NK-92 (cell line): ENCODE measurements around the gene CARS2.
"Not testable (repeated sequence)": the region's sequence is repeated elsewhere in the genome, so short reads cannot be mapped to it uniquely, and the experiment has no call there.

Experiments used
- DNase-seq: peaks from one replicate; lab custom pipeline; 2025; ENCODE audit not compliant: unreplicated experiment; lab: John Stamatoyannopoulos, UW

CARS2 gene

GRCh38 chr13:110683921-110684320 lies 22.0 kb downstream of the CARS2 start:
- no peak for DNase-seq

- no peak for DNase-seq
These were observed 22.6 kb downstream of the CARS2 start for GRCh38 chr13:110683203-110683883.

DNA sequence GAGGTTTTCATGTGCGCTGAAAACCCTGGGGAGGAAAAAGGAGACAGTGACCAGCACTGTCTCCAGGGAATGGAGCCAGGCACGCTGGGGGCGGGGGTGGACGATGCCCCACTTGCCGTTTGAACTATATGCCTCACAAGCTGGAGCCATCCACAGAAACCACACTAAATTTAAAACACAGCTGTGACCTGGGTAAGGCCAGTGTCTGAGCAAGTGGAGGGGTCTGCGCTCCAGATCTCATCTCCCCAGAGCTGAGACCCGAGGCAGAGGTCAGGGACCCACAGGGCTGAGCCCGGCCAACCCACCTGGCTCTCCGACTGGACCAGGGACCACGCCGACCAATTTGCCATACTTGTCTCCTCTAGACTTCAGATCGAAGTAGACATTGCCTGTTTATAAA lies 23.2 kb downstream of the CARS2 start:
- no peak for DNase-seq

- DNase-seq, result no peak
These were observed 23.9 kb downstream of the CARS2 start for GRCh38 chr13:110681868-110682550.

GRCh38 chr13:110680852-110681251 lies 25.1 kb downstream of the CARS2 start:
- no peak for DNase-seq

DNA sequence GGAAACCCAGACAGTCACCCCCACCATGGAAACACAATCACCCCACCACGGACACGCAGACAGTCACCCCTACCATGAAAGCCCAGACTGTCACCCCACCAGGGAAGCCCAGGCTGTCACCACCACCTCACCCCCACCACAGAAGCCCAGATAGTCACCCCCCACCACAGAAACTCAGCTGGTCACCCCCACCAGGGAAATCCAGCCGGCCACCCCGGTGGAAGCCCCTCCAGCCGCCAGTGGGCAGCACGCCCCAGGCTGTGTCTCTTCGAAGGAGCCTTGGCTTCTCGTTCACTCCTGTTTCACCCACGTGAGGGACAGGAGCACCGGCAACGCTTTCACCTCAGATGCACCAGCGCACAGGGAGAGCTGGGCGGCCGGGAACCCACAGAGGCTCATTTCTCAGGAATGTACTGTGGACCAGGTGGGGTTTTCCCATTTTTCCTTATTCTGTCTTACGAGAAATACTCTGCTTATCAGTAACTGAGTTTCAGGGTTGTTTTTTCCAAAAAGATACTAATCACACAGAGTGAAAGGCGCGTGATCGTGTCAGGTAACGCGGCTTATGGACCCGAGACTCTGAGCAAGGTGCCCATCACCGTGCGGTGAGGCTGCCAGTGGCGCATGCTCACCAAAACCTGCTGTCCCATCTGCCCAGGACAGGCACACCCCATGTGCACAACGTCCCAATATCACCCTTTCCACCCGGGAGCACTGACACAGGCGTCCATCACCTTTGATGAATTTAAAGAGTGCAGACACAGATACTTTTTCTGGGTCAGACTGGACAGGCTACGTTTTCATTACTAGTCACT lies 28.0 kb downstream of the CARS2 start:
- DNase-seq, result no peak

DNA sequence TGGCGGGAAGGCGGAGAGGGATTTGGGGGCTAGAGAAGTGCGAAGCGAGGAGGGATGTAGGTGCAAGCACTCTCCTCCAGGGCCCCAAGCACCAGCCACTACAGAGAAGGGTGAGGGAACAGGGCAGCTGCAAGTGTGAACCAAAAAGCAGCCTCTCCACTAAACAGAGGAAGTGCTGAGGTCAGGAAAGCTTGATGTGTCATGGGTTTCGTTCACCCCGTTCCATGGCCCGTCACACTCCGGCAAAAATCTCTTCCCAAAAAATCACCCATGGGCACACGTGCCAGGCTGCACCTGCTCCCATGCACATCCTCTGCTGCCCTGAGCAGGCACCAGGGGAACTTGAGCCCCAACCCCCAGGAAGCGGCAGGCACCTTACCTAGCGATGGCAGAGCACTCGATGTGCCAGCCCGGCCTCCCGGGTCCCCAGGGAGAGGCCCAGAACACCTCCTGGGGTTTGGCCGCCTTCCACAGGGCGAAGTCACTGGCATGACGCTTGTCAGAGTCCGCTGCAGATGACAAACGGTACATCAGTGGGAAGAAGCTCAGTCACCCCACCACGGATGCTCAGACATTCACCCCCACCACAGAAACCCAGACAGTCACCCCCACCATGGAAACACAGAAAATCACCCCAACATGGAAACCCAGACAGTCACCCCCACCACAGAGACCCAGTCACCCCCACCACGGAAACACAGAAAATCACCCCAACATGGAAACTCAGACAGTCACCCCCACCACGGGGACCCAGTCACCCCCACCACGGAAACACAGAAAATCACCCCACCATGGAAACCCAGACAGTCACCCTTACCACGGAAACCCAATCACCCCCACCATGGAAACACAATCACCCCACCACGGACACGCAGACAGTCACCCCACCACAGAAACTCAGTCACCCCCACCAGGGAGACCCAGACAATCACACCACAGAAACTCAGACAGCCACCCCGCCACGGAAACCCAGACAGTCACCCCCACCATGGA lies 29.0 kb downstream of the CARS2 start:
- no peak for DNase-seq

DNA sequence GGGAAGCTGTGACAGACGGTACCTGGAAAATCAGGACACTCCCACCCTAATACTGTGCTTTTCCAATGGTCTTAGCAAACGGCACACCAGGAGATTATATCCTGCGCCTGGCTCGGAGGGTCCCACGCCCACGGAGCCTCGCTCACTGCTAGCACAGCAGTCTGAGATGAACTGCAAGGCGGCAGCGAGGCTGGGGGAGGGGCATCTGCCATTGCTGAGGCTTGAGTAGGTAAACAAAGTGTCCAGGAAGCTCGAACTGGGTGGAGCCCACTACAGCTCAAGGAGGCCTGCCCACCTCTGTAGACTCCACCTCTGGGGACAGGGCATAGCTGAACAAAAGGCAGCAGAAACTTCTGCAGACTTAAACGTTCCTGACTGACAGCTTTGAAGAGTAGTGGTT lies 36.1 kb downstream of the CARS2 start:
- DNase-seq, result not testable (repeated sequence)

GRCh38 chr13:110669036-110669435 lies 36.9 kb downstream of the CARS2 start:
- DNase-seq, result no peak

GRCh38 chr13:110666255-110666533 lies 39.7 kb downstream of the CARS2 start:
- no peak for DNase-seq

- no peak for DNase-seq
These were observed 40.2 kb downstream of the CARS2 start for GRCh38 chr13:110665491-110666254.

- DNase-seq, result no peak
These were observed 41.2 kb downstream of the CARS2 start for GRCh38 chr13:110664673-110665072.

- DNase-seq, result no peak
These were observed 41.9 kb downstream of the CARS2 start for GRCh38 chr13:110664041-110664440.

DNA sequence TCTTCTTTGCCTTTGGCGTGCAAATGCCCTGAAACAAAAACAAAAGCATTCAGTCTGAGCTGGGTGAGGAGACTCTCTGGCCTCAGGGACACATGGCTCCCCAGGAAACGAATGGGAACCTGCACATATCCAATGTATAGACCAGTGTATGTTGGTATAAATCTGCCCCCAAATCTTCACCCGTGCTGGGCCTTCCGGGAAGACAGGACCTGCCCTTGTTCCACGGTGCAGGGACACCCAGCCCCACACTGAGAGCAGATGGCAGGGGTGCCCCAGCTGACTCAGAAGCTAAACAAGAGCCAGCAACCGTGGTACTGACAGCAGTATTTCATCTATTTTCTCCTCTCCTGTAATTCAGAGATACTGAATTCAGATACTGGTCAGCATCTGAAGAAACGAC lies 42.4 kb downstream of the CARS2 start:
- no peak for DNase-seq

DNA sequence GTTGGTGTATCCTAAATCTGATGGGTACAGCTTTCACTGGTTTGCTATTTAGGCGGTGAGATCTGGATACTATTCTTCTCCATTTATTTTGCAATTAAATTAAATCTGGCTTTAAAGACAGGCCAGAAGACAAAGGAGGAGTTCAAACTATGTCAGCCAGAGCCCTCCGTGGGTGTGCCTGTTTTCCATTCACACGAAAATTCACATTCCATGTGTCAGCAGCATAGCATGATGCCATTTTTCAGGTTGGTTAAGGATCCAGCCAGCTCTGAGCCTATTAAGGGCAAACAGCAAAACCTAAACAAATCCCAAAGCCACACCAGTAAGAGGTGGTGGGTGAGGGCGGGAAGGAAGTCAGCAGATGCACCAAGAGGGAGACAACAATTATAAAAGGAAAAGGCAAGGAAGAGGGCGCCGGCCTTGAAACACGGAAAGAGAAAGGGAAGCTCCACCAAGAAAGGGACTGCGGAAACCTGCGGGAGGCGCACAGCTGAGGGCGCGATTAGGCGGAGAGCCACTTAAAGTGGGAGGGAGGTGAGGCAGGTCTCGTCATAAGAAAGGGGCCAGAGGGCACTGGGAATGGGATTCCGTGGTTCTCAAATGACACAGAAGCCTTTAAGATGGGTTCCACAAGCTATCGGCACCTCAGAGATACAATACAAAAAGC lies 43.0 kb downstream of the CARS2 start:
- no peak for DNase-seq

DNA sequence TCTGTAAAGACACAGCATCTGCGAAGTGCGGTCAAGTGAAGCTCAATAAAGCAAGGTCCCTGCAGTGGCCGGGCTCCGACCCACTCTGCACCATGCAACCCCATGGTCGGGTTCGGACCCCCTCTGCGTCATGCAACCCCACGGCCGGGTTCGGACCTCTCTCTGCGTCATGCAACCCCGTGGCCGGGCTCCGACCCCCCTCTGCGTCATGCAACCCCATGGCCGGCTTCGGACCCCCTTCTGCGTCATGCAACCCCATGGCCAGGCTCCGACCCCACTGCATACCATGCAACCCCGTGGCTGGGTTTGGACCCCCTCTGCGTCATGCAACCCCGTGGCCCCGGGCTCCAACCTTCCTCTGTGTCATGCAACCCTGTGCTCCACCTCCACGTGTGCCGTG lies 43.8 kb downstream of the CARS2 start:
- DNase-seq, result no peak

GRCh38 chr13:110661256-110661655 lies 44.7 kb downstream of the CARS2 start:
- DNase-seq, result no peak

- DNase-seq, result not testable (repeated sequence)
These were observed 47.6 kb downstream of the CARS2 start for GRCh38 chr13:110658218-110658911.

DNA sequence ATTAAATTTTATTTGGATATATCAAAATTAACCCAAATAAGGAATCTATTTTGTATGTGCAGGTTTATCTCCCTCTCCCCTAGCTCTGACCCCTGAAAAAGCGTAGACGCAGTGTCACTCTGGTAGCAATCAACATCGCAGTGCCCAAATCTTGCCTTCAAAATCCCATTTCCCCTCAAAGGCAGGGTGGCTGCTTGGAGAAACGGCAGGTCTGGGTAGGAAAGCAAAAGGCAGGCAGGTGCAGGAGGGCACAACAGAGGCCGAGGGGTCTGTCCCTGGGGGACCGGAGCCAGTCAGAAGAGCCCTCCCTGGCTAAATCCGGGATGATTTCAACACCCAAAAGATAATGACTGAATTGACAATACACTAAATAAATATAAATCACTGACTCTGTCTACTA lies 48.7 kb downstream of the CARS2 start:
- no peak for DNase-seq
